Activated gamma-delta T cell treated with anti-CD3 and anti-CD28 coated beads, Interleukin-2, amount 50 U/mL, for 16 hours (primary cell): ENCODE measurements around the gene TYW5.

Source experiments
- DNase-seq: peaks from one replicate; pipeline ENCODE4 v3.0.0-alpha.2; 2020; ENCODE audit warnings: low read depth

TYW5 gene

DNA sequence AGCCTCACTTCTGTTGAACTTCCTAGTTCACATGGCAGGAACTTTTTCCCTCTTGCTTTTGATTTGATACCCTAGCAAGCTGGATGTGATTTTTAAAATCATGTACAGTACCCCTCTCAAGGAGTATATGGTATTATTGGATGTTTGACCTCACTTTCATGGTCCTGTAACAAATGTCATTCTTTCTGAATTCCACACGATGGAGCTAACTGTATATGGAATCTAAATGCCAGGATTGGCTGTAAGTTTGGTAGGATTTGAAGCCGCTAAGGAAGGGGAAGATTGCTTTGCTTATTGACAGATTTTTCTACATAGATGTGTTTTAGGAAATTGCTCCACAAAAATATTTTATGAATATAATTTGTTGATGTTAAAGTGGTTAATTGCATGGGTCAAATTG lies 18.4 kb upstream of the TYW5 start:
- DNase-seq, result no peak

DNA sequence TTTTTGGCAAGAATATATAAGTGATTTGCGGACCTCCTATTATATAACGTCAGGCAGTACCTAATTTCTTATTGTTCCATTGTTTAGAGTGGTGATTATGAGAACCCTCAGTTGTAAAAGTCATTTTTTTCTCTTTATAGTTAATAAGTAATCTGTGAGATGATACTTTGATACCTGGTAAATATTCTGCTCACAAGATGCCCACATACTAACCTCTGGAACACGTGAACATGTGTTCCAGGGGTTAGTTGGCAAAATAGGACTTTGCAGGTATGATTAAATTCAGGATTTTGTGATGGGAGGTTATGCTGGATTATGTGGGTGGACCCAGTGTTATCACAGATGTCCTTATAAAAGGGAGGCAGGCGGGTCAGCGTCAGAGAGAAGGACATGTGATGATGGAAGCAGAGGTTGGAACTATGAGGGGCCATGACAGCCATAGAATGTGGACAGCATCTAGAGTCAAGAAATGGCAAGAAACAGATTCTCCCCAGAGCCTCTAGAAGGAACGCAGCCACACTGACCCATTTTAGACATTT lies 16.9 kb upstream of the TYW5 start:
- DNase-seq, result no peak

DNA sequence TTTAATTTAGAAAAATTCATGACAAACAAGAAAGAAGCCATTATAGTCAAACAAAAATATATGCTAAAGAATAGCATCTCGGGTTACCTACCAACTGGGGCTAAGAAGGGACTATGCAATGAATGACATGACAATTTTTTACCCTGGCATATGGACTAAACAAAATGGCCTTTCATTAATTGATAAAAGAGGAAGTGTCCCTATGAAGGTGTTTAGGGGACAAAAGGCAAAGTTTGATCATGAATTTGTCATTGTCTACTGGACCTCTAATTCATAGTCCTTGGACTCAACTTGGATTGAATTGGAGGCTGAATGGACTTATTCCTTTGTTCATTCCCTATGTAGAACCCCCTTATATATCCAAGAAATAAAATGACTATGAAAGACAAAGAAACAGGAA lies 12.8 kb upstream of the TYW5 start:
- no peak for DNase-seq

DNA sequence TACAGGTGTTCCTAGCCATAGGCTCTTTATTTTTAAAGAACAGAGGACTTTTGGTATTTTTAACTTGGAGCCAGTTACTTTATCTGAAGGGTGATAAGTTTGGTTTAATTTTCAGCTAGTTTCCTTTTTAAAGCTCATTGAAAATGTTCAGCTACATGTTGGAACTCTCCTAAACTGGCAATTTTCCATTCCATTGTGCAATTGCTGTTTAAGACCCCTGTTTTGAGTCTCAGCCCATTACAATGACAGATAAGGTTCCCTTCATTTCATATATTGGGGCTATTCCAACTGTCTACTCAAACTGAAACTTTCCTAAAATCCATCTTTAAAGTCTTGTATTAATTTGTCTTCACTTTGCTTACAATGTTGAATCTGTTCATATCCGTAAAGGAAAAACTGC lies 11.7 kb upstream of the TYW5 start:
- no peak for DNase-seq

DNA sequence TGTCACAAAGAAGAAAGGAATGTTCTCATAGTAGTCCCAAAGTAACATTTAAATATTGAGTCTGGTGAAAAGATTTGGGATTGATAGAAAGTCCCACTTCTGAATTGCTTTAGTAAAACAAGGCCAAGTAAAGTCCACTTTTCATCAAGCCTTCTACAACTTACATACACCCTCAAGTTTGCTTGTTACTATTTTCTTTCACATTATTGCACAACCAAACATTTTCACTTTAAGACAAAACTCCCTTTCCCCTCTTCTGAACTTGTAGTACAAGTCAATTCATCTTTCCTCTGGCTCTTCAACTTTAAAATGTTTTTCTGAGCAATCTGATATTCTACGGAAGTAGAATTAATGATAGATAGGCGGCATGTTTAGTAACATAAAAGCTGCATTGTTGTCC lies 11.1 kb upstream of the TYW5 start:
- no peak for DNase-seq

DNA sequence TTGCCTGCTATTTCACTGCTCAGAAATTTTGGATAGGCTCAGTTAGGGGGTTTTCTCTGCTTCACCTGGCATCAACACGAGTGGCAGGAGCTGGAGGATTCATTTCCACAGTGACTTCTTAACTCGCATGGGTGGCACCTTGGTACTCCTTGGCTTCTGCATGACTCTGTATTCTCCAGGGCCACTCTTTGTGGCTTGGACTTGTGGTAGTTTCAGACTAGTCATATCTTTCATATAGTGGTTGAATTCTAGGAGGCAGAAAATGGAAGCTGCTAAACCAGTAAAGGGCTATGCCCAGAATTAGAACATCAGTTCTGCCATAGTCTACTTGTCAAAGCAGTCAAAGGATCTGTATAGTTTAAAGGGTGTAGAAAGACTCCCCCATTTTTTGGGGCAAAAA lies 6.9 kb upstream of the TYW5 start:
- DNase-seq, result no peak

DNA sequence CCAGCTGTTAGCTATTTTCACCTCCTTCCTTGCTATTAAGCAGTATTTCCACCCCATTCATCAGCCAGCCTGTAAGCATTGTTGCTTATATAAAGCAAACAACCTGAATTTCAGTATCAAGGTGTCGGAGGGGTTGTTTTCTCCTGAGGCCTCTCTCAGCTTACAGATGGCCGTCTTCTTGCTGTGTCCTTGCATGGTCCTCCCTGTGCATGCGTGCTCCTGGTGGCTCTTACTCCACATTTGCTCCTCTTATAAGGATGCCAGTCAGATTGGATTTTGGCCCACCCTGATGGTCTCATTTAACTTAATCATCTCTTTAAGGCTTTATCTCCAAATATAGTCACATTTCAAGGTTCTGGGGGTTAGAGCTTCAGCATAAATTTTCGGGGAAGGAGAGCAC lies 2.7 kb upstream of the TYW5 start:
- no peak for DNase-seq

DNA sequence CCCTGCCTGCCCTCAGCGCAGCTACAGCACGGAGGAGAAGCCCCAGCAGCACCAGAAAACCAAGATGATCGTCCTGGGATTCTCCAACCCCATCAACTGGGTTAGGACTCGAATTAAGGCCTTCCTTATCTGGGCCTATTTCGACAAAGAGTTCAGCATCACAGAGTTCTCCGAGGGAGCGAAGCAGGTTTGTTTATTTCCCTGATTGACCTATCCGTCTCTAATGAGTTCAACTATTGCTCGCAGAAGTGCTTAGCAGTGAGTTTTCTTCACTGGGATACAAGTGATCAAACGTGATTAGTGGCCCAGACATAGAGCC lies 730 bp upstream of the TYW5 start:
- no peak for DNase-seq

DNA sequence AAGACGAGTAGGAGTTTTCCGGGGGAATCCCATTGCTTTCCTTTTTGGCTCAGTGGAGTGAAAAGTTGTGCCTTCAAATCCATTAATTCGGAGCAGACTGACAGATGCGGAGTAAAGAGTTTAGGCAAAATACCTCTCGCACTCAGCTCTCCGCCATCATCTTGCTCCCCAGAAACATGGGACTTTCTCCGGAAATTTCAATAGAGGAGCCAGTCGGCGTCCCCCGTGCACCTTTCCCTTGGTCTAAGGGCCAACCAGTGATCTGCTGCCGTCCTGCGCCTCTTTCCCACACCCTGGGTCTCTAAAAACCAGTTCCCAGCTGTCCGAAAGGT lies 318 bp downstream of the TYW5 start:
- DNase-seq, result peak; percentile 3

DNA sequence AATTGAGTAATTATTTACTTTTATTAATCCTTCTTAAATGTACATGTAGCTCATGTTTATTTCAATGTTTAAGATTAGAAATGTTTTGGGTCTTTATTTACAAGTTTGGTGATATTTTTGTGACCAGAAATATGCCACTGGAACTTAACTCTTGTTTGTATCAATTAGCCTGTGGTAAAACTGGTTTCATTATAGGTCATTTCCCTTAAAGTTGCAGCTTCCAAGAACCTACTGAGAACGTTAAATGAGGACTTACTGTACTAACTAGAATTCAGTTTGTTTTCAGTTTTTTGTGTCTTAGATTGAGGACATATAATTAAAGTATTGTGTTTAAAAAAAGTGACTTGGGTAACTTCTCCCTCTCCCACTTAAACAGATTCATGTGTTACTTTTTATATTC lies 4.3 kb downstream of the TYW5 start:
- DNase-seq, result no peak

DNA sequence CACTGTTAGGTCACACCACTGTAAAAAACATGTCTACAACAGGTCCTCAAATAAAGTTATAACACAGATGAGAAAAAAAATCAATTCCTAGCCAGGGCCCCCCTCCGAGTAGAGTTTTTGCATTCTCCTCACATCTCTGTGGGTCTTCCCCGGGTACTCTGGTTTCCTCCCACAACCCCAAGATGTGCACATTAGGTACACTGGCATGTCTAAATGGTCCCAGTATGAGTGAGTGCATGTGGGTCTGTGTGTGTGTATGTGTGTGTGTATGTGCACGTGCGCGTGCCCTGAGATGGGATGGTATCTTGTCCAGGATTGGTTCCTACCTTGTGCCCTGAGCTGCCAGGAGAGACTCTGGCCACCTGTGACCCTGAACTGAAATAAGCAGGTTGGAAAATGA lies 4.9 kb downstream of the TYW5 start:
- DNase-seq, result no peak

DNA sequence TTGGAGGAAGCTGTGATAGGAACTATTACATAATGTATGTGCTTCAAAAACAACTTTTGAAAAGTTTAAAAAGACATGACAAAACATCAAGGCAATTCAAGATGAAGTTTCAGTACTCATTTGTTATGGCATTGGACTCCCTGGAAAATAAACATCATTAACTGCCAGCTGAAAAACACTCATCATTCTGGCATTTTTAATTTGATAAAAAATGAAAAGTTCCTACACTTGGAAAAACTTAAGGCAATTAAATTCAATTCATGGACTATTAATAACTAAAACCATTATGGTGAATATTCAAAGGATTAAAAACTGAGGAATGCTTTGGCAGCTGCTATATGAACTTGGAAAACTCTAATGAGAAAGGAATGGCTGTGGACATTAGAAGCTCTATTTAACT lies 8.5 kb downstream of the TYW5 start:
- no peak for DNase-seq

DNA sequence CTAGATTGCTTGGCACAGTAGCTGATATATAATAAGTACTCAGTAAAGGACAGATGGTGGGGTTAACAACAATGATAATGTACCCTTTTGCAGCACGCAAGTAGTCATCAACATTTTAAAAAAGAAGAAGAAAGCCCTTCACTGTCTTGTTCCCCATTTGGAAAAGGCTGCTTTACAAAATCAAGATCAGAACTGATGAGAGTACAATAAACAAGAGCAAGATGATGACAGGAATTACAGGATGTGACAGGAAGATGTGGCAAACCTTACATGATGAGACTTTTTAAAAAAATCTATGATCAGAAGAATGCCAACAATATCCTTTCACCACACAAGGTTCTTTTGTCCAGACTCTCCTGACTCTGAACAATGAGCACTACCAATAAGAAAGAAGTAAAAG lies 9.1 kb downstream of the TYW5 start:
- no peak for DNase-seq

DNA sequence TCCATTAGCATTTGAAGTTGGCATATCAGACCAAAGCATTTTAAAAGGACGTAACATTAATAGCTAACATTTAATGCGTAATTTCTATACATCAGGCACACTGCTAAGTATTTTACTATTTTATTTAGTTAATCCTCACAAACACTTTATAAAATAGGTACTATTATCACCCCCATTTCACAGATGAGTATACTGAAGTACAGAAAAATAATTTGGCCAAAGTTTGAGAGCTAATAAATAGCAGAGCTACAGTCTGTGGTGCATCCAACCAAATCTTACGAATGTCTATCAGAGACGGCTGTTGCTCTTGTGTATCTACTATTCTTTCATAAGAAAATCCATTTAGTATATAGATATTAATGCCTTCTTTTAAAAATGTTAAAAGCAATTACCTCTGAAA lies 11.9 kb downstream of the TYW5 start:
- no peak for DNase-seq

DNA sequence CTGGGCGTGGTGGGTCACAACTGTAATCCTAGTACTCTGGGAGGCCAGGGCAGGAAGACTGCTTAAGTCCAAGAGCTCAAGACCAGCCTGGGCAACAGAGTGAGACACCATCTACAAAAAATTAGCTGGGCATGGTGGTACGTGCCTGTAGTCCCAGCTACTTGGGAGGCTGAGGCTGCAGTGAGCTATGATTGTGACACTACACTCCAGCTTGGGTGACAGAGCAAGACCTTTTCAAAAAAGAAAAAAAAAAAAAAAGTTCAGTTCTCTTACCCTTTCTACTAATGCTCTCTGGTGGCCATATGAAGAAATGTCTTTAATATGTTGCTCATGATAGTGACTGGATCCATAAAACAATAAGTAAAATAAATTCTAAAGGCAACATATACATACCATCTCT lies 14.9 kb downstream of the TYW5 start:
- DNase-seq, result no peak

DNA sequence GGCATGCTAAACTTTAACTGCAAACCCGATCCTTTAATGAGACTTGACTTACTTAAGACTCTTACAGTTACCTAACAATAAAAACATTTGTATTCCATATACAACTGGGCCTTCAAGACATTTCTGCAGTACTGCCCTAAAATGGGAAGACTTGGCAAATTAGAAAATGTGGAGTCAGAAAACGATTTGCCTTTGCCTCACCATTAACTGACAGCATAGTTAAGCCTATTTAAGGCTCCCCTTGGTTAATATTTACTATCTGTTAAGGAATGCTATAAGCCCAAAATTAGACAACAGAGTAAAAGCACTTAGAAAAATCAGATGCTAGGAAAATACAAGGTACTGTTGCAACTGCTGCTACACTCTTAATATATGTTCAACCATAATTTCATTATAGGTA lies 18.7 kb downstream of the TYW5 start:
- no peak for DNase-seq

DNA sequence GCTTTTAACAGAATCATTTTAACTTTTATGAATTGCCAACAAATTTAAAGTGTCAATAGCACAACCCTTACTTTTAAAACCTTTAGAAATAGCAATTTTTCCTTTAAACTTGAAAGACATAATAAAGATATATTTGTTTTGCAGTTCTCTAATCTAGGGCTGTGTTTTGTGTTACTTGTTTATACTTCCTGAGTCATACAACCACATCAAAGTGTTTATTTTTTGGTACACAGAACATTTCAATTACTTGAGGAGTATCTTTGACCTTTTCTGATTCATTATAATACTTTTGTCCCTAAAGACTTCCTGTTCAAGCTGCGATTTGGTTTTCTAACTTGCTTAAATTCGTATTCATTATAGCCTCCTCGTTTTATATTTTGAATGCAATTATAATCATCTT lies 21.8 kb downstream of the TYW5 start:
- no peak for DNase-seq

DNA sequence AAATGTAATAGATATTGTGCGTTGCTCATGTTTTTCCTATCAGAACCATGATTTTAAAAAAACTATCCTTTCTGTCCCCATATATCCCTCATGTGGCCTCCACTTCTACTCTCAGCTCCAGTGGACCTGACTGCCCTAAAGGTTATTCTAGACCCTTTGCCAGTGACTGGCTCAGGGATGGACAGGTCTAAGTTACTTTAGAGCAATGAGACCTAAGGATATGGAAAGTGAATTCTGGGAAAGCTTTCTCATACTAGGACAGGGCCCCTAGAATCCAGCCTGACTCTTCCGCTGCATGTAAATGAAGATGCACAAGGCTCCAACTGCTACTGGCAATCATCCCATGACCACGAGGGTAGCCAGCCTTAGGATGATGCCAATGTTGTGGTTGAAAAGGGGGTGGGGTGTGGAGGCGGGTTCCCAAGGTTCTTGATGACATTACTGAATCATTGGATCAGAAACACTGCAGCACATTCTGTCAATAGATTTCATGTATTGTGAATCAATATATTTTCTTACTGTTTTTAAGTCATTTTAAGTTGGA lies 22.9 kb downstream of the TYW5 start:
- no peak for DNase-seq

DNA sequence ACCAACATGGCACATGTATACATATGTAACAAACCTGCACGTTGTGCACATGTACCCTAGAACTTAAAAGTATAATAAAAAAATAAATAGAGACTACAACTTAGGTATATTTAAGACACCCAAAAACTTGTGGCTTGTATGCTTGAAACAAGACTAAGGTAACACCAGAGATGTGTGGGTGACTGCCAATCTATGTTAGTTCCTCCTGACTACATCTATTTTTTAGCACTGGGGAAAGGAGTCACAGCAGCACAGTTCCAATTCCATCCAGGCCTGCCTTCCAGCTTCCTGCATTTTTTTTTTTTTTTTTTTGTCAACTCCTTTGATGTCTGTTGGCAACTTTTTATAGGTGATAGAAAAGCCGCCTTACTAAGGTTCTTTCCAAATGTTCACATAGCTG lies 26.0 kb downstream of the TYW5 start:
- DNase-seq, result no peak

DNA sequence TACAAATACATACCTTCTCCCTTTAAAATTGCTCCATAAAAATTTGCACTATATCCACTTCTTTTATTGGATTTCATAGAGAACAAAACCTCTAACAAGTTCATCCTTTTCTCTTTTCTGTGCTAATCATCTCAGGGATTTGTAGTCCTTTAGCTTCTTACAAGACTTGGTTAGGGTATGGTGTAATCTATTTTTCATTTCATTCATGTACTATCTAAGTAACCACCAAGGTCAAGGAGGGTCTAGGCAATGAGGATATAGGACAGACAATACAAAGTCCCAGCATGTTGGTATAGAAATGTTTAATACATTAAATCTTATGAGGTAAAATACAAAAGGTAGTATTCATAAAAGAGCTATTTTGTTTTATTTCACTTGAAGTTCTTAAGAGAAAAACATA lies 26.7 kb downstream of the TYW5 start:
- no peak for DNase-seq

DNA sequence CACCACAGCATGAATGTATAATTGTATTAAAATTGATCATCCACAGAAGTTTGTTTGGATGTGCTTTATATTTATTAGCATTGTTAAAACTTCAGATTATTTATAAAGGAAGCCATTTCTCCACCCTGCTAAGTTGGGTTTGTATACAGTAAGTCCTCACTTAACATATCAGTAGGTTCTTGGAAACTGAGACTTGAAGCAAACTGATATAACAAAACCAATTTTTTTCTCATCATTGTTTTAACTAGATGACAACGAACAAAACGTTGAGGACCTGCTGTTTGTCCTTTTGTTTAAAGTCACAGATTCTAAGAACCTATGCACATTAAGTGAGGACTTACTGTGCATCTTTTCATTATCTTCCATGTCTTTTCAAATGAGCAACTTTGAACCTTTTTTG lies 27.1 kb downstream of the TYW5 start:
- DNase-seq, result no peak

DNA sequence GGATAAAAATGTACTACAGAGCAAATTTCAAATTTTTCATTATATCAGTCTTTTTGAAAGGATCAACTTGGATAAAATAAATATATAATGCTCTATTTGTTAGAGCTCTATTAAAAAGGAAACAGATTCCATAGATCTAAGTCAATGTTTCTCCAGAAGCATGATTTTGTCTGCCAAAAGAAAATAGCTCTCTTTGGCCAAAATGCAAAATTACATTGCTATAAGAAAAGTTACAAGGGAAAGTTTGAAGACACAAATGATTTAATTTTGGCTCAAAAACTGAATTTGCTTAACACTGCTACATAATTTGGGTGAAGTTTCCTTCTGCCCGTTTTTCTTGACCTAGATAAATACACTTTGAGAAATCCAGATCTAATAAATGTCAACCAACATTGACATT lies 28.5 kb downstream of the TYW5 start:
- no peak for DNase-seq

DNA sequence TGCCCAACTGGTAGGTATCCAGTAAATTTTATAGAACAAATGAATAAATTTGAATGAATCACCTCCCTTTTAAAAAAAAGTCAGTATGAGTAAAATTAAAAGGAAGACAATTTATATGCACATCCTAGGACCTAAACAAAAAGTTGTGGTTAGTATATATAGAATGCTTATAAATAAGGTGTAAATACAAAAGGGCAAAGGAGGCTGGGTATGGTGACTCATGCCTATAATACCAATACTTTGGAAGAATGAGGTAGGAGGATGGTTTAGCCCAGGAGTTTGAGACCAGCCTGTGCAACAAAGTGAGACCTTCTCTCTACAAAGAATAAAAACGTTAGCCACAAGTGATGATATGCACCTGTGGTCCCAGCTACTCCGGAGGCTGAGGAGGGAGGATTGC lies 31.4 kb downstream of the TYW5 start:
- no peak for DNase-seq

DNA sequence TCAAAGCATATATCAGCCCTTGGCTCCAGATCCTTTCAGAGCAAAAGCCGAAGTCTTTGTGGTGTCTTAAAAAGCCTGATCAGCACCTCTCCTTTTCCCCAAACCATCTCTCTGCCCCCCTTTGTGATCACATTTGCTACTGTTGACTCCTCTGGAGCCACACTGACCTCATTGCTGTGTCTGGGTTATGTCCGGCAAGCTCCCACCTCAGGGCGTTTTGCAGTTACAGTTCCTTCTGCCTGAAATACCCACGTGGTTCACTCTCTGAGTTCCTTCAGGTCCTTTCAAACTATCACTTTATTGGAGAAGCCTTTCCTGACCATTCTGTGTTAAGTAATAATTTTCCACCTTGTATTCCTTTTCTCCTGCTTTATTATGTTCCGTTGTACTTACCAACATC lies 32.4 kb downstream of the TYW5 start:
- no peak for DNase-seq

DNA sequence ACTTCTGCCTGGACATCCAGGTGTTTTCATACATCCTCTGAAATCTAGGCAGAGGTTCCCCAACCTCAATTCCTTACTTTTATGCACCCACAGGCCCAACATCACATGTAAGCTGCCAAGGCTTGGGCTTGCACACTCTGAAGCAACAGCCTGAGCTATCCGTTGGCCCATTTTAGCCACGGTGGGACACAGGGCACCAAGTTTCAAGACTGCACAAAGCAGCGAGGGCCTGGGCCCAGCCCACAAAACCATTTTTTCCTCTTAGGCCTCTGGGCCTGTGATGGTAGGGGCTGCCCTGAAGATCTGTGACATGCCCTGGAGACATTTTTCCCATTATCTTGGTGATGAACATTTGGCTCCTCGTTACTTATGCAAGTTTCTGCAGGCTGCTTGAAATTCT lies 38.3 kb downstream of the TYW5 start:
- DNase-seq, result no peak
